Fibroblast of pulmonary artery (primary cell): ENCODE results near the gene DNAJC3.
"Not testable (repeated sequence)": the region's sequence is repeated elsewhere in the genome, so short reads cannot be mapped to it uniquely, and the experiment has no call there.

Source experiments
- DNase-seq: peaks from one replicate; pipeline ENCODE4 v3.0.0-alpha.2; 2010; ENCODE audit warnings: low read depth
- H3K4me3 ChIP-seq: replicated peaks from 2 replicates; pipeline ENCODE4 v1.5.1; 2011; ENCODE audit warnings: low read depth, mild to moderate bottlenecking, control low read depth, low read length, moderate library complexity
- CTCF ChIP-seq: IDR thresholded peaks from 2 replicates; pipeline ENCODE4 v1.5.1; 2011; ENCODE audit warnings: mild to moderate bottlenecking, control low read depth, low read length, inconsistent platforms; ENCODE audit errors: missing control alignments

The DNAJC3 gene

GRCh38 chr13:95660981-95661581 is 15.9 kb upstream of the DNAJC3 start:
- TF ChIP-seq CTCF, result peak; percentile 61
- DNase-seq, result peak; percentile 69
- no peak overlapping the region for H3K4me3 ChIP-seq

GRCh38 chr13:95667235-95667634 is 9.7 kb upstream of the DNAJC3 start:
- not testable (repeated sequence) for H3K4me3 ChIP-seq, DNase-seq

GRCh38 chr13:95671597-95671996 is 5.3 kb upstream of the DNAJC3 start:
- DNase-seq, result no peak
- no peak for TF ChIP-seq CTCF
- no peak overlapping the region for H3K4me3 ChIP-seq

GRCh38 chr13:95676105-95676761 is 706 bp upstream of the DNAJC3 start:
- peak; percentile 52 for DNase-seq
- no peak for TF ChIP-seq CTCF
- H3K4me3 ChIP-seq, result peak overlapping the region; percentile 87

- TF ChIP-seq CTCF, result no peak
- peak; percentile 25 for DNase-seq
- H3K4me3 ChIP-seq, result peak overlapping the region; percentile 90
These were observed 776 bp downstream of the DNAJC3 start for GRCh38 chr13:95677564-95678266.

GRCh38 chr13:95678967-95679366 is 2.0 kb downstream of the DNAJC3 start:
- H3K4me3 ChIP-seq, result peak overlapping the region; percentile 90
- DNase-seq, result no peak
- no peak for TF ChIP-seq CTCF

- no peak for DNase-seq
- no peak for TF ChIP-seq CTCF
- H3K4me3 ChIP-seq, result peak overlapping the region; percentile 26
These were observed 2.8 kb downstream of the DNAJC3 start for GRCh38 chr13:95679722-95680121.
